Lower leg skin (tissue), 4 donors: ENCODE results near the gene ENO2. TPM values are rescaled to one million over a fixed set of nuclear protein-coding genes. Genes with fewer than 3 reads are reported as not detected.
A peak's percentile ranks its signal among the peaks of the same experiment; 100 is the strongest.

Source experiments
- DNase-seq, 2 donors: peaks; one replicate each; pipeline ENCODE4 v3.0.0-alpha.2; 2019; ENCODE audit warnings: low spot score in 2 of 2
- H3K4me3 ChIP-seq: fragments of 200-600 bp; sonication (generic); 2 replicates; pipeline ENCODE4 v1.5.1; 2017; ENCODE audit warnings: mild to moderate bottlenecking, low read depth; ENCODE audit not compliant: poor library complexity, severe bottlenecking
- POLR2A ChIP-seq, 2 donors: fragments of 450-650 bp; IDR thresholded peaks; one replicate each; pipeline ENCODE4 v1.6.1; 2016 to 2017; ENCODE audit warnings: antibody characterized with exemption in 2 of 2, mild to moderate bottlenecking in 1 of 2, moderate library complexity in 1 of 2
- WGBS, 2 donors: methylation state at CpG; one replicate each; pipeline ENCODE4 v1.1.5; 2018; 5-methylcytosine and 5-hydroxymethylcytosine counted together
- intact Hi-C: fragments of 100-400 bp; cut with DNase I; formaldehyde crosslinking; loops from one replicate; pipeline ENCODE4 v1.15.0; 2023; ENCODE audit warnings: low total_unique reads
- total RNA-seq, 4 donors: library from RNA; depleted of rRNA; stranded (reverse); fragments of >200 nt; gene quantifications; one replicate each; pipeline ENCODE4 v1.1.0, GENCODE V29; 2016
- TF ChIP-seq, protein P1 (sequence below), 3 donors: fragments of 450-650 bp; IDR thresholded peaks; one replicate each; pipeline ENCODE4 v1.5.1; 2016; ENCODE audit warnings: antibody characterized with exemption in 3 of 3, mild to moderate bottlenecking in 3 of 3, moderate library complexity in 2 of 3

The ENO2 gene
- total RNA-seq, 4 donors from 2014 or later = 3.6 to 7.9 (median 6.1) TPM

DNA sequence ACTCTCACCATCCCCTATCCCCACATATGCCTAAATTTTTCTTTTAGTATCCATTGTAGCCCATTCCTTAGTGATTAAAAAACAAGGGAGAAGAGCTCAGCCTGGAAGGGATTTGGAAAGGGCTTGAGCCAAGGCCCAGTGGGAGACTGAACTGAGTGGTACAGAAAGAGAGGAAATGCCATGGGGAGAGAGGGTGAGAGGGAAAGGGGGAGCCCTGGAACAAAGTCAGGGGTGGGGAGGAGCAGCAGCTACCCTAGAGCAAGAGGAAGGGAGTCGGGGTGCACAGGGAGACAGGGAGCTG, 10.8 kb downstream of the ENO2 start:
- no peak overlapping the region for H3K4me3 ChIP-seq
- DNase-seq = no peak
- no peak for TF ChIP-seq POLR2A (IDR thresholded peaks at IDR 0.05)
- TF ChIP-seq, protein P1, sequence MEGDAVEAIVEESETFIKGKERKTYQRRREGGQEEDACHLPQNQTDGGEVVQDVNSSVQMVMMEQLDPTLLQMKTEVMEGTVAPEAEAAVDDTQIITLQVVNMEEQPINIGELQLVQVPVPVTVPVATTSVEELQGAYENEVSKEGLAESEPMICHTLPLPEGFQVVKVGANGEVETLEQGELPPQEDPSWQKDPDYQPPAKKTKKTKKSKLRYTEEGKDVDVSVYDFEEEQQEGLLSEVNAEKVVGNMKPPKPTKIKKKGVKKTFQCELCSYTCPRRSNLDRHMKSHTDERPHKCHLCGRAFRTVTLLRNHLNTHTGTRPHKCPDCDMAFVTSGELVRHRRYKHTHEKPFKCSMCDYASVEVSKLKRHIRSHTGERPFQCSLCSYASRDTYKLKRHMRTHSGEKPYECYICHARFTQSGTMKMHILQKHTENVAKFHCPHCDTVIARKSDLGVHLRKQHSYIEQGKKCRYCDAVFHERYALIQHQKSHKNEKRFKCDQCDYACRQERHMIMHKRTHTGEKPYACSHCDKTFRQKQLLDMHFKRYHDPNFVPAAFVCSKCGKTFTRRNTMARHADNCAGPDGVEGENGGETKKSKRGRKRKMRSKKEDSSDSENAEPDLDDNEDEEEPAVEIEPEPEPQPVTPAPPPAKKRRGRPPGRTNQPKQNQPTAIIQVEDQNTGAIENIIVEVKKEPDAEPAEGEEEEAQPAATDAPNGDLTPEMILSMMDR (IDR thresholded peaks at IDR 0.05) = no peak
- intact Hi-C loops = loop anchor here (10.0 kb wide), 1 partner anchor 190 kb away; no protein-coding TSS in a partner anchor
- WGBS, 2 donors = 10 to 16% methylated on average over 1 of the region's 1 CpG

DNA sequence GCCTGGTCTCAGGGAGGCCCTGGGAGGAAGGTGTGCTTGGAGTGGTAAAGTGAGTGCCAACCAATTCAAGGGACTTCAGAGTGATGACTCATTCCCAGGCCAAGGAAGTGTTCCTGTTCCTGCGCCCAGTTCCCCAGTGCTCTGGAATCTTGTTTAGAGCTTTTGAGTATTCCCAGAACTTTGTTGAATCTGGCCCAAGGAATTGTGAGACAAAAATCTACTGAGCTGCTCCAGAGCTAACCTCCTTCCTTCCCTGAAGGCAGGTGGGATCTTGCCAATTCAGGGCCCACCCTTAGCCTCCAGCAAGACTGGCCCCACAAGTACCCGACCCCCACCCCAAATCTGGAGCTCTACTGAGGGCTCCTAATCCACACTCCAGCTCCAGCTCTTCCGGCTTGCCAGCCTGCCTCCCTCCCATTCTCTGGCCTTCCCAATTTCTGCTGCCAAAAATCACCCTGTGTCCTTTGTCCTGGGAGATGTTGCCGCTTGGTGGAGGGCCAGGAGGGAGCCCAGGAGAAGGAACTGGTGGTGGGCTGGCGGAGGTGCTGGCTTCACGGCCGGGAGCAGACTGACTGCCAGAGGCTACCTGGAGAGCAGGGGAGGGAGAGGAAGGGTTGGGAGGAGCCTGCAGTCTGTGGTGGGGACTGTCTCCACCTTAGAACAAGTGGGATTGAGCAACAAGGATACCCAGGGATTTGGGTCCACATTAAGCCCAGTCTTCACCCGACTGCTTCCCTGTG, 11.3 kb downstream of the ENO2 start:
- 4 to 9% methylated on average over 8 of the region's 8 CpGs for WGBS, 2 donors
- DNase-seq = peak; percentile 82 to 93
- intact Hi-C loops = loop anchor here (10.0 kb wide), 1 partner anchor 189 kb away; no protein-coding TSS in a partner anchor
- TF ChIP-seq, protein P1 (IDR thresholded peaks at IDR 0.05) = no peak
- no peak for TF ChIP-seq POLR2A (IDR thresholded peaks at IDR 0.05)
- H3K4me3 ChIP-seq = no peak overlapping the region

DNA sequence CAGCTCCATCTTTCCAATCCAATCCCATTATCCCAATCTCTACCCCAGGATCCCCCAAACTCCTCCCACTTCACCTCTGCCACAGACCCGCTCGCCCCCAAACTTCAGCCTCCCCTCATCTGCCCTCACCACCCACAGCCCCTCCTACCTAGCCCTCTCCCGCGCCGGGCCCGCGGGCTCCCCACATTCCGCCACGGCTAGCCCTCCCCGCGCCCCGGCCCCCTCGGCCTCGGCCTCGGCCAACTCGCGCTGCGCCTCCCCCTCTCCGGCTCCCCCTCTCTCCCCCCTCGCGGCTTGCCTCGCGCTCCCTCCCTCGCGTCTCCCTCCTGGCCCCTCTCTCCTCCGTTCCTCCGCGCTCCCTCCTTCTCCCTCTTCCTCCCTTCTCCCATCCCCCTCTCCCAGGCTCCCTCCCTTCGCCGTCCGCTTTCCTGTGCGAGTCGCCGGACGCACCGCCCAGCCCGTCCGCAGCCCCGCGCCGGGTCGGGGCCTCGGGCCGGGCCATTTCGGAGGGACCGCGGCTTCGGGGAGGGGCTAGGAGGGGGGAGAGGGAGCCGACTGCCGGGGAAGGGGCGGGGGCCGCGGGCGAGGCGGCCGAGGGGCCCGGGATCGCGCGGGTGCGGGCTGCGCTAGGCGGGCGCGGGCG, 13.1 kb downstream of the ENO2 start, which contains the start of gene ATN1:
TSS of gene ATN1 (plus strand) at position 581 of the 643 bp plus-strand sequence. CDS start 6,043 bp downstream, outside the sequence.
- intact Hi-C loops = loop anchor here (10.0 kb wide), 1 partner anchor 187 kb away; no protein-coding TSS in a partner anchor
- no peak for TF ChIP-seq POLR2A (IDR thresholded peaks at IDR 0.05)
- TF ChIP-seq, protein P1 (IDR thresholded peaks at IDR 0.05) = no peak
- peak within 1 kb of the TSS; percentile 86 for H3K4me3 ChIP-seq
- DNase-seq = peak in 1 of 2 donors; percentile 96
- 1% methylated on average over 40 to 42 of the region's 66 CpGs for WGBS, 2 donors

DNA sequence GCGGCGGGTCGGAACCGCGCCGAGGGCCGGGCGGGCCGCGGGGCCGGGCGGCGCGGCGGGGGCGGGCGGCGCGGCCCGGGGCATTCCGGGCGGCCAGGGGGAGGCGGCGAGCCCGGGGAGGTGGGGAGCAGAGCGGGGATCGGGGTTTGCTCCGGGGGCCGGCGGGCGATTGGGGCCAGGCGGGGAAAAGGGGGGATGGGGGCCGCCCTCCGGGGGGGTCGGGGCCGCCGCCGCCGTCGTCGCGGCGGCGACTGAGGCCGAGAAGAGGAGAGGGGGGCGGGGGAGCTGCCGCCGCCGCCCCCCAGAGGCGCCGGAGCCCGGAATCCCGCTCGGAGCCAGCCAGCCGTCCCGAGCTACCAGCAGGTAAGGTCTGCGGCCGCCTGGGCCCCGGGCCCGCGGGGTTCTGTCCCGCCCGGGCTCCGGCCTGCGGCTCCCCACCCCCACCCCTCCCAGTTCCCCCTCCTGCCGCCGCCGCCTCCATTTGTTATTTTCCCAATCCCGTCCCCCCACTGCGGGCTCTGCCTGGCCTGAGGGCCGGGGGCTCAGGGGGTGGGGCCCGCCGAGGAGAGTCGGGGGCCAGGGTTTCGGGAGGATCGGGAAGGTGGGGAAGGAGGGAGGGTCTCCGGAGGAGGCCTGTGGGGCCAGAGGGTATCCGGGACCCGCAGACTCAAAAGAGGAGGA, 13.8 kb downstream of the ENO2 start:
- TF ChIP-seq, protein P1 (IDR thresholded peaks at IDR 0.05) = no peak
- TF ChIP-seq POLR2A (IDR thresholded peaks at IDR 0.05) = no peak
- no peak for DNase-seq
- intact Hi-C loops = loop anchor here (10.0 kb wide), 1 partner anchor 187 kb away; no protein-coding TSS in a partner anchor
- peak overlapping the region; percentile 86 for H3K4me3 ChIP-seq
- 1 to 2% methylated on average over 28 to 30 of the region's 79 CpGs for WGBS, 2 donors

DNA sequence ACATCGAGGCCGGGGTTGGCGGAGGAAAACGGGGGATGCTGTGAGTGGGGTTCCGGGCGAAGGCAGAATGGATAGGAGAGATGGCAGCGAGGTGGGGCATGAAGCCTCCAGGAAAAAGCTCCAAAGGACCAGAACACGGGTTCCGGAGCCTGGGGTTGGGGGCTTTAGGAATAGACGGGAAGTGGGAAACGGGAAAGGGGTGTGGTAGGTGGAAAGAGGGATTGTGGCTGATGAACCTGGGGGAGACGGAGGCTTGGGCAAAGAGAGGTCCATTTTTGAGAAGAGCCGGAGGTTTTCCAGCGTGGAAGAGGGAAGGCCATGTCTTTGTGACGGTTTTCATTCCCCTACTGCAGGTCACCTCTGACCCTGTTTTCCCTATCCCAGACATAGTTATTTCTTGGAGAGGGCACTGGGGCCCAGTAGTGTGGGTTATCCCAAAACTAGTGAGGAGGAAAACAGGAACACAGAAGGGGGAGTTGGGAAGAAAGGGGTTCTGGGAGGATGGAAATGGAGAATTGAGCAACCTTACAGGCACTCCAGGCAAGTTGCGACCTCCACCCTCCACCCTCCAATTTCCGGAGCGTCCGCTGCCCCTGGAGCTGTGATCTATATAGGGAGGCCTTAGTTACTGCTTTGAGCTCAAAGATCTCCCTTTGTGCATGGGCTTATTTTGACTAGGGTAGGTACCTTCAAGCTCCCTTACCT, 14.5 kb downstream of the ENO2 start:
- H3K4me3 ChIP-seq = peak overlapping the region; percentile 86
- no peak for DNase-seq
- TF ChIP-seq POLR2A (IDR thresholded peaks at IDR 0.05) = no peak
- TF ChIP-seq, protein P1 (IDR thresholded peaks at IDR 0.05) = no peak
- intact Hi-C loops = loop anchor here (10.0 kb wide), 1 partner anchor 186 kb away; no protein-coding TSS in a partner anchor
- WGBS, 2 donors = 5 to 6% methylated on average over 19 of the region's 19 CpGs
